Measurements from ENCODE around the gene SCAMP2. TPM values are rescaled to one million over a fixed set of nuclear protein-coding genes. Genes with fewer than 3 reads are reported as not detected.

The SCAMP2 gene
- polyA plus RNA-seq, 1 donor from 2014 or later: 4.5 TPM

DNA sequence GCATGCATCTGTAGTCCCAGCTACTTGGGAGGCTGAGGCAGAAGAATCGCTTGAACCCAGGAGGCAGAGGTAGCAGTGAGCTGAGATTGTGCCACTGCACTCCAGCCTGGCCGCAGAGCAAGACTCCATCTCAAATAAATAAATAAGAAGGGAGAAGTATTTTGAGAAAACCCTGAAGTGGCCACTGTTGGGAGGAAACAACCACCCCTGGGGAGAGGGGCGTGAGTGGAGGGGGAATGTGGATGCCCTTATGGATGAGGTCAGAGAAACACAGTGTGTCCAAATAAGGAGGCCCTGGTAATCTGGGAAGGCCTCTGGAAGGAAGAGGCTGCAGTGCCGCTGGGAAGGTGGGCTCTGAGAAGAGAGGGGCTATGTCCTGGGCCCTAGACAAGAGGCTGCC, 50.9 kb downstream of the SCAMP2 start:
- no peak for TF ChIP-seq EP300 (conservative IDR thresholded peaks at IDR 0.05; ENCODE audit: poor library complexity, severe bottlenecking)
- TF ChIP-seq EZH2 (IDR thresholded peaks at IDR 0.05; ENCODE audit: borderline replicate concordance, insufficient read depth, low read length, poor library complexity, severe bottlenecking): no peak
- no peak for TF ChIP-seq RAD21 (conservative IDR thresholded peaks at IDR 0.05)
- TF ChIP-seq, protein P1, sequence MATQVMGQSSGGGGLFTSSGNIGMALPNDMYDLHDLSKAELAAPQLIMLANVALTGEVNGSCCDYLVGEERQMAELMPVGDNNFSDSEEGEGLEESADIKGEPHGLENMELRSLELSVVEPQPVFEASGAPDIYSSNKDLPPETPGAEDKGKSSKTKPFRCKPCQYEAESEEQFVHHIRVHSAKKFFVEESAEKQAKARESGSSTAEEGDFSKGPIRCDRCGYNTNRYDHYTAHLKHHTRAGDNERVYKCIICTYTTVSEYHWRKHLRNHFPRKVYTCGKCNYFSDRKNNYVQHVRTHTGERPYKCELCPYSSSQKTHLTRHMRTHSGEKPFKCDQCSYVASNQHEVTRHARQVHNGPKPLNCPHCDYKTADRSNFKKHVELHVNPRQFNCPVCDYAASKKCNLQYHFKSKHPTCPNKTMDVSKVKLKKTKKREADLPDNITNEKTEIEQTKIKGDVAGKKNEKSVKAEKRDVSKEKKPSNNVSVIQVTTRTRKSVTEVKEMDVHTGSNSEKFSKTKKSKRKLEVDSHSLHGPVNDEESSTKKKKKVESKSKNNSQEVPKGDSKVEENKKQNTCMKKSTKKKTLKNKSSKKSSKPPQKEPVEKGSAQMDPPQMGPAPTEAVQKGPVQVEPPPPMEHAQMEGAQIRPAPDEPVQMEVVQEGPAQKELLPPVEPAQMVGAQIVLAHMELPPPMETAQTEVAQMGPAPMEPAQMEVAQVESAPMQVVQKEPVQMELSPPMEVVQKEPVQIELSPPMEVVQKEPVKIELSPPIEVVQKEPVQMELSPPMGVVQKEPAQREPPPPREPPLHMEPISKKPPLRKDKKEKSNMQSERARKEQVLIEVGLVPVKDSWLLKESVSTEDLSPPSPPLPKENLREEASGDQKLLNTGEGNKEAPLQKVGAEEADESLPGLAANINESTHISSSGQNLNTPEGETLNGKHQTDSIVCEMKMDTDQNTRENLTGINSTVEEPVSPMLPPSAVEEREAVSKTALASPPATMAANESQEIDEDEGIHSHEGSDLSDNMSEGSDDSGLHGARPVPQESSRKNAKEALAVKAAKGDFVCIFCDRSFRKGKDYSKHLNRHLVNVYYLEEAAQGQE (IDR thresholded peaks at IDR 0.05; ENCODE audit: borderline replicate concordance): no peak
- TF ChIP-seq, protein P2, sequence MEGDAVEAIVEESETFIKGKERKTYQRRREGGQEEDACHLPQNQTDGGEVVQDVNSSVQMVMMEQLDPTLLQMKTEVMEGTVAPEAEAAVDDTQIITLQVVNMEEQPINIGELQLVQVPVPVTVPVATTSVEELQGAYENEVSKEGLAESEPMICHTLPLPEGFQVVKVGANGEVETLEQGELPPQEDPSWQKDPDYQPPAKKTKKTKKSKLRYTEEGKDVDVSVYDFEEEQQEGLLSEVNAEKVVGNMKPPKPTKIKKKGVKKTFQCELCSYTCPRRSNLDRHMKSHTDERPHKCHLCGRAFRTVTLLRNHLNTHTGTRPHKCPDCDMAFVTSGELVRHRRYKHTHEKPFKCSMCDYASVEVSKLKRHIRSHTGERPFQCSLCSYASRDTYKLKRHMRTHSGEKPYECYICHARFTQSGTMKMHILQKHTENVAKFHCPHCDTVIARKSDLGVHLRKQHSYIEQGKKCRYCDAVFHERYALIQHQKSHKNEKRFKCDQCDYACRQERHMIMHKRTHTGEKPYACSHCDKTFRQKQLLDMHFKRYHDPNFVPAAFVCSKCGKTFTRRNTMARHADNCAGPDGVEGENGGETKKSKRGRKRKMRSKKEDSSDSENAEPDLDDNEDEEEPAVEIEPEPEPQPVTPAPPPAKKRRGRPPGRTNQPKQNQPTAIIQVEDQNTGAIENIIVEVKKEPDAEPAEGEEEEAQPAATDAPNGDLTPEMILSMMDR (IDR thresholded peaks at IDR 0.05; ENCODE audit: poor library complexity, severe bottlenecking): no peak
- no peak for TF ChIP-seq TAF1 (IDR thresholded peaks at IDR 0.05; ENCODE audit: low read depth)
- TF ChIP-seq SMC3 (conservative IDR thresholded peaks at IDR 0.05; ENCODE audit: poor library complexity): no peak

DNA sequence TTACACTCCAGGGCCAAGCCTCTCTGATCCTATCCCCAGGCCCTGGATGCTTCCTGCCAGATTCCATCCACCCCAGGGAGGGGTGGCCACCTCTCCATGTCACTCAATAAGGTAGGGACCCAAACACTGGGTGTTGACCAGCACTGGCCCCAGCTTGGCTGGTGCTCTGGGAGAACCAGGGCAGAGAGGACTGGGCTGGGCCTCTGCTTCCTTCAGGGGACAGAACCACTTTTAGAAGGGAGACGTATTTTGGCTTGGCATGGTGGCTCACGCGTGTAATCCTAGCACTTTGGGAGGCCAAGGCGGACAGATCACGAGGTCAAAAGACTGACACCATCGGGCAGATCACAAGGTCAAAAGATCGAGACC, 51.4 kb downstream of the SCAMP2 start:
- peak overlapping the region; percentile 3 for H3K4me3 ChIP-seq (ENCODE audit: low read length)
- H4K20me1 ChIP-seq (ENCODE audit: insufficient read depth): no peaks in the 10 kb centered on the region
- H3K27me3 ChIP-seq (ENCODE audit: insufficient read depth, low read depth, low read length): peaks cover 27% of the 10 kb centered on the region
- no peaks in the 10 kb centered on the region for H3K9me3 ChIP-seq (ENCODE audit: low read length)
- H2AFZ ChIP-seq (ENCODE audit: low read depth, low read length): no peak overlapping the region
- H3K36me3 ChIP-seq (ENCODE audit: insufficient read depth, low read length): no peaks in the 10 kb centered on the region
- H3K79me2 ChIP-seq (replicated peaks; ENCODE audit: insufficient read depth, low read length): no peaks in the 10 kb centered on the region
- H3F3A ChIP-seq (ENCODE audit: insufficient read depth, low read length, poor library complexity, severe bottlenecking): no peaks in the 10 kb centered on the region
- H3K9me2 ChIP-seq (ENCODE audit: insufficient read depth, low read length): no peaks in the 10 kb centered on the region
- TF ChIP-seq, protein P1 (IDR thresholded peaks at IDR 0.05; ENCODE audit: borderline replicate concordance): no peak
- TF ChIP-seq, protein P2 (IDR thresholded peaks at IDR 0.05; ENCODE audit: poor library complexity, severe bottlenecking): no peak
- TF ChIP-seq RAD21 (conservative IDR thresholded peaks at IDR 0.05): no peak
- TF ChIP-seq SMC3 (conservative IDR thresholded peaks at IDR 0.05; ENCODE audit: poor library complexity): no peak
- TF ChIP-seq TAF1 (IDR thresholded peaks at IDR 0.05; ENCODE audit: low read depth): no peak
- no peak for TF ChIP-seq EZH2 (IDR thresholded peaks at IDR 0.05; ENCODE audit: borderline replicate concordance, insufficient read depth, low read length, poor library complexity, severe bottlenecking)
- TF ChIP-seq MXI1 (conservative IDR thresholded peaks at IDR 0.05; ENCODE audit: poor library complexity, severe bottlenecking): no peak
- TF ChIP-seq EP300 (conservative IDR thresholded peaks at IDR 0.05; ENCODE audit: poor library complexity, severe bottlenecking): no peak
- TF ChIP-seq POLR2AphosphoS5 (IDR thresholded peaks at IDR 0.05): no peak
- no peak overlapping the region for H3K4me2 ChIP-seq (ENCODE audit: low read length)
- peak overlapping the region; percentile 35 for H3K9ac ChIP-seq (ENCODE audit: low read length)
- H3K27ac ChIP-seq (ENCODE audit: low read length): no peak overlapping the region

More for the DNA sequence above, 50.9 kb downstream of the SCAMP2 start:
- H3K9me3 ChIP-seq (ENCODE audit: low read length): no peaks in the 10 kb centered on the region
- no peaks in the 10 kb centered on the region for H3K79me2 ChIP-seq (replicated peaks; ENCODE audit: insufficient read depth, low read length)
- H3K27me3 ChIP-seq (ENCODE audit: insufficient read depth, low read depth, low read length): peaks cover 32% of the 10 kb centered on the region
- no peaks in the 10 kb centered on the region for H3K9me2 ChIP-seq (ENCODE audit: insufficient read depth, low read length)
- no peak overlapping the region for H3K9ac ChIP-seq (ENCODE audit: low read length)
- H3K27ac ChIP-seq (ENCODE audit: low read length): no peak overlapping the region
- H3K4me2 ChIP-seq (ENCODE audit: low read length): no peak overlapping the region
- no peaks in the 10 kb centered on the region for H4K20me1 ChIP-seq (ENCODE audit: insufficient read depth)
- no peaks in the 10 kb centered on the region for H3K36me3 ChIP-seq (ENCODE audit: insufficient read depth, low read length)
- no peak overlapping the region for H3K4me3 ChIP-seq (ENCODE audit: low read length)
- no peaks in the 10 kb centered on the region for H3F3A ChIP-seq (ENCODE audit: insufficient read depth, low read length, poor library complexity, severe bottlenecking)
- no peak overlapping the region for H2AFZ ChIP-seq (ENCODE audit: low read depth, low read length)
